SU-DHL-6 (cell line): ENCODE results near the gene CDKAL1.

Experiments
- H2AFZ ChIP-seq: fragments of 200-600 bp; sonication (generic); 2 replicates; pipeline ENCODE4 v1.6.1; 2014; ENCODE audit warnings: low read depth, mild to moderate bottlenecking, moderate library complexity, mixed read lengths, antibody characterized with exemption, low read length; ENCODE audit not compliant: severe bottlenecking
- H3F3A ChIP-seq: fragments of 200-600 bp; shearing (Covaris generic); 2 replicates; pipeline ENCODE4 v1.6.0; 2016; ENCODE audit warnings: antibody characterized with exemption, mild to moderate bottlenecking; ENCODE audit not compliant: insufficient read depth
- H3K27ac ChIP-seq: fragments of 200-600 bp; sonication (generic); 2 replicates; pipeline ENCODE4 v1.5.1; 2016; ENCODE audit warnings: low read depth, mild to moderate bottlenecking, low read length, moderate library complexity, mixed read lengths
- H3K27me3 ChIP-seq: fragments of 200-600 bp; sonication (generic), shearing (Covaris generic); 2 replicates; pipeline ENCODE4 v1.6.0; 2014; ENCODE audit warnings: mild to moderate bottlenecking, low read length
- H3K36me3 ChIP-seq: fragments of 200-600 bp; sonication (generic); 2 replicates; pipeline ENCODE4 v1.6.1; 2014; ENCODE audit warnings: mild to moderate bottlenecking, low read length, mixed read lengths
- H3K4me2 ChIP-seq: fragments of 300-600, 200-600 bp; shearing (Covaris generic), sonication (generic); 2 replicates; pipeline ENCODE4 v1.6.0; 2014; ENCODE audit warnings: low read length, low read depth, mild to moderate bottlenecking; ENCODE audit not compliant: poor library complexity, severe bottlenecking
- H3K4me3 ChIP-seq: fragments of 200-600 bp; sonication (generic); 2 replicates; pipeline ENCODE4 v1.5.1; 2014; ENCODE audit warnings: antibody characterized with exemption, low read length, mild to moderate bottlenecking, mixed read lengths; ENCODE audit not compliant: insufficient read depth, poor library complexity, severe bottlenecking
- H3K79me2 ChIP-seq: fragments of 200-600 bp; sonication (generic); 2 replicates; pipeline ENCODE4 v1.6.1; 2014; ENCODE audit warnings: mild to moderate bottlenecking, low read length, moderate library complexity; ENCODE audit not compliant: insufficient read depth
- H3K9ac ChIP-seq: fragments of 200-600 bp; sonication (generic); 2 replicates; pipeline ENCODE4 v1.7.0; 2014; ENCODE audit warnings: mild to moderate bottlenecking, low read length
- H3K9me2 ChIP-seq: fragments of 200-600 bp; sonication (generic); replicated peaks from 2 replicates; pipeline ENCODE4 v1.6.1; 2014; ENCODE audit warnings: low read length; ENCODE audit not compliant: insufficient read depth
- H3K9me3 ChIP-seq: fragments of 200-600 bp; sonication (generic); 2 replicates; pipeline ENCODE4 v1.6.1; 2014; ENCODE audit warnings: low read length, mixed read lengths; ENCODE audit not compliant: insufficient read depth
- H4K20me1 ChIP-seq: fragments of 200-600 bp; sonication (generic); 2 replicates; pipeline ENCODE4 v1.6.1; 2014; ENCODE audit warnings: low read depth, mild to moderate bottlenecking, antibody characterized with exemption, low read length, moderate library complexity, mixed read lengths
- EZH2phosphoT487 ChIP-seq: fragments of 200-600 bp; sonication (generic), shearing (Covaris generic); conservative IDR thresholded peaks from 2 replicates; pipeline ENCODE4 v1.6.1; 2018; ENCODE audit warnings: mild to moderate bottlenecking, antibody characterized with exemption, low read length, moderate library complexity, mixed read lengths
- TF ChIP-seq, protein P1 (sequence below): fragments of 200-600 bp; sonication (generic); IDR thresholded peaks from one replicate; pipeline ENCODE4 v1.5.1; 2017; ENCODE audit warnings: antibody characterized with exemption, mild to moderate bottlenecking, low read length, moderate library complexity; ENCODE audit not compliant: insufficient read depth, poor library complexity, severe bottlenecking

The CDKAL1 gene

DNA sequence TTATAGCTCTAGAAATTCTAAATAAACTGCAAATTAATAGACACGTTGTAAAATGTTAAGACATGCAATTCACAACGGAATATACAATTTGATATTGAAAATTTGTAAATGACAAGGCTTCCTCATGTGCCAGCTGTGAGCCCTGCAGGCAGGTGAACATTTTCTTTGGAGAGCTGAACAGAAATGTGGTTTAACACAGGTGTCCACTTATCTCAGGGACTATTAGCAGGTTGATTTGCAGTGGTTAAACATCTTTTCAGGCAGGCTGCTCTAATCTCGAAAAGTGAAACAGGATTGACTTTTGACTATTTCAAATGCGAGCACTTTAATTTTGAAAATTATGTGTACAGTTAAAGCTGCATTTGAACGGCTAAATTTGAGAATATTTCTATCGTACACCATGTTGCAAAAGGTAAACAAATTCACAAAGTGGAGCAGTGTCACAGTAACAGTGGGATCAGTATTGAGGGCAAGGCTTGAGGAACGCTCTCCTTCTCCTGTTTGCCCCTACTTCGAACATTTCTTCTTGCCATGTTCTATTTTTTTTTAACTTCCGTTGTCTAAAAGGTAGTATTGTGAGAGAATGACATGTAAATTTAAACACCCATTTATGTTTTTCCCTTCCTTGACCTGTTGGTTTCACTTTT, 210.8 kb downstream of the CDKAL1 start:
- TF ChIP-seq, protein P1, sequence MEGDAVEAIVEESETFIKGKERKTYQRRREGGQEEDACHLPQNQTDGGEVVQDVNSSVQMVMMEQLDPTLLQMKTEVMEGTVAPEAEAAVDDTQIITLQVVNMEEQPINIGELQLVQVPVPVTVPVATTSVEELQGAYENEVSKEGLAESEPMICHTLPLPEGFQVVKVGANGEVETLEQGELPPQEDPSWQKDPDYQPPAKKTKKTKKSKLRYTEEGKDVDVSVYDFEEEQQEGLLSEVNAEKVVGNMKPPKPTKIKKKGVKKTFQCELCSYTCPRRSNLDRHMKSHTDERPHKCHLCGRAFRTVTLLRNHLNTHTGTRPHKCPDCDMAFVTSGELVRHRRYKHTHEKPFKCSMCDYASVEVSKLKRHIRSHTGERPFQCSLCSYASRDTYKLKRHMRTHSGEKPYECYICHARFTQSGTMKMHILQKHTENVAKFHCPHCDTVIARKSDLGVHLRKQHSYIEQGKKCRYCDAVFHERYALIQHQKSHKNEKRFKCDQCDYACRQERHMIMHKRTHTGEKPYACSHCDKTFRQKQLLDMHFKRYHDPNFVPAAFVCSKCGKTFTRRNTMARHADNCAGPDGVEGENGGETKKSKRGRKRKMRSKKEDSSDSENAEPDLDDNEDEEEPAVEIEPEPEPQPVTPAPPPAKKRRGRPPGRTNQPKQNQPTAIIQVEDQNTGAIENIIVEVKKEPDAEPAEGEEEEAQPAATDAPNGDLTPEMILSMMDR = no peak
- no peak for TF ChIP-seq EZH2phosphoT487
- Histone ChIP-seq H3K36me3 (peaks cover 13% of the 10 kb centered on the region; the same call in 1 of the 2 replicates), H4K20me1 (no peaks in the 10 kb centered on the region), H3K9ac (no peak overlapping the region), H3K4me2 (no peak overlapping the region), H2AFZ (no peak overlapping the region), H3K9me3 (no peaks in the 10 kb centered on the region; the same call in 1 of the 2 replicates), H3K27me3 (no peaks in the 10 kb centered on the region), H3K9me2 (no peaks in the 10 kb centered on the region), H3F3A (no peaks in the 10 kb centered on the region), H3K27ac (no peak overlapping the region), H3K4me3 (no peak overlapping the region), H3K79me2 (no peaks in the 10 kb centered on the region)

DNA sequence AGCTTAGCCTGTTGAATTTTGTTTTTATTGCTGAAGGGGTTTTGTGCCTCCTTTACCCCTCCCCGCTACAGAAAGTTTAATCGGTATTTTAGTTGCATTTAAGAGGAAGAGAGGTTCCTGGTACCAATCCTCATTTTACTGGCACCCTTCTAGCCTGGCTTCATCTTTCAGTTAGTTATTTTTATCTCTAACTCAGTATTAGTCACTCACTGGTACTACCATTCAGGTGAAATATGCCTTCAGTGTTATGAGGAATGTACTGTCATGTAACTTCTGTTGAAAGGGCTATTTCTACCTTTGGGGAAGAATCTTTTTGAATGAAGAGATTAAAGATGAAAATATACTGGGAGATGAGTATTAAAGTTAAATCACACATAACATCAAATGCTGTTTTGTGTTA, 211.8 kb downstream of the CDKAL1 start:
- no peaks in the 10 kb centered on the region for H3K79me2 ChIP-seq
- peaks cover 8% of the 10 kb centered on the region; the same call in 1 of the 2 replicates for H3K36me3 ChIP-seq
- H3K4me2 ChIP-seq = no peak overlapping the region
- H3K27ac ChIP-seq = no peak overlapping the region
- H3K9me2 ChIP-seq = no peaks in the 10 kb centered on the region
- no peak for TF ChIP-seq EZH2phosphoT487
- TF ChIP-seq, protein P1 = no peak
- H2AFZ ChIP-seq = no peak overlapping the region
- H3F3A ChIP-seq = no peaks in the 10 kb centered on the region
- no peaks in the 10 kb centered on the region for H4K20me1 ChIP-seq
- H3K27me3 ChIP-seq = no peaks in the 10 kb centered on the region
- H3K9ac ChIP-seq = no peak overlapping the region
- no peaks in the 10 kb centered on the region; the same call in 1 of the 2 replicates for H3K9me3 ChIP-seq
- H3K4me3 ChIP-seq = no peak overlapping the region

DNA sequence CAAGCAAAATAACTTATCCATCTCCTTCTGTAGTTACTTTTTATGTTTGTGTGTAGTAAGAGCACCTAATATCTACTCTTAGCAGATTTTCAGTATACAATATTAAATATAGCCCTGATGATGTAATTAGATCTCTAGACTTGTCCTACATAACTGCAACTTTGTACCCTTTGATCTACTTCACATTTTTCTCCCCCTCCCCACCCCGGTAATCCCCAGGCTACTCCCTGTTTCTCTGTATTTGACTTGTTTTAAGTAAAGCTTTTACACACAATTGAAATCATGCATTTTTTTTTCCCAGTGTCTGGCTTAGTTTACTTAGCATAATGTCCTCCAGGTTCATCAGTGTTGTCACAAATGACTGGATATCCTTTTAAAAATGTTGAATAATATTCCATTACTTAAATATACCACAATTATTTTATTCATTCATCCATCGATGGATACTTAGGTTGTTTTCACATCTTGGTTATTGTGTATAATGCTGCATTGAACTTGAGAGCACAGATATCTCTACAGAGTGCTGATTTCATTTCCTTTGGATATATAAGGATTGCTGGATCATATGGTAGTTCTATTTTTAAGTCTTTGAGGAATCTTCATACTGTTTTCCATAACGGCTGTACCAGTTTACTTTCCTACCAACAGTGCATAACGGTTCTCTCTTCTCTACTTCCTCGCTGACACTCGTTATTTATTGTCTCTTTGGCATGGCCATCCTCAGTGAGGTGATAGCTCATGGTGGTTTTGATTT, 212.7 kb downstream of the CDKAL1 start:
- 0 out of 2 replicates have a peak, but pooled peaks cover 3% of the 10 kb centered on the region for H3K36me3 ChIP-seq
- H3K27ac ChIP-seq = no peak overlapping the region
- no peaks in the 10 kb centered on the region for H3K79me2 ChIP-seq
- no peak overlapping the region for H3K4me3 ChIP-seq
- TF ChIP-seq EZH2phosphoT487 = no peak
- TF ChIP-seq, protein P1 = no peak
- no peak overlapping the region for H3K9ac ChIP-seq
- H3K4me2 ChIP-seq = no peak overlapping the region
- H3K27me3 ChIP-seq = no peaks in the 10 kb centered on the region
- no peaks in the 10 kb centered on the region for H4K20me1 ChIP-seq
- no peaks in the 10 kb centered on the region for H3K9me2 ChIP-seq
- no peak overlapping the region for H2AFZ ChIP-seq
- no peaks in the 10 kb centered on the region for H3F3A ChIP-seq
- H3K9me3 ChIP-seq = no peaks in the 10 kb centered on the region; the same call in 1 of the 2 replicates
